ENCODE results near the gene PRPH.

The PRPH gene

GRCh38 chr12:49334681-49335080 is 39.7 kb downstream of the PRPH start:
- peak; percentile 20 for DNase-seq (ENCODE audit: low spot score)
- TF ChIP-seq, protein P1, sequence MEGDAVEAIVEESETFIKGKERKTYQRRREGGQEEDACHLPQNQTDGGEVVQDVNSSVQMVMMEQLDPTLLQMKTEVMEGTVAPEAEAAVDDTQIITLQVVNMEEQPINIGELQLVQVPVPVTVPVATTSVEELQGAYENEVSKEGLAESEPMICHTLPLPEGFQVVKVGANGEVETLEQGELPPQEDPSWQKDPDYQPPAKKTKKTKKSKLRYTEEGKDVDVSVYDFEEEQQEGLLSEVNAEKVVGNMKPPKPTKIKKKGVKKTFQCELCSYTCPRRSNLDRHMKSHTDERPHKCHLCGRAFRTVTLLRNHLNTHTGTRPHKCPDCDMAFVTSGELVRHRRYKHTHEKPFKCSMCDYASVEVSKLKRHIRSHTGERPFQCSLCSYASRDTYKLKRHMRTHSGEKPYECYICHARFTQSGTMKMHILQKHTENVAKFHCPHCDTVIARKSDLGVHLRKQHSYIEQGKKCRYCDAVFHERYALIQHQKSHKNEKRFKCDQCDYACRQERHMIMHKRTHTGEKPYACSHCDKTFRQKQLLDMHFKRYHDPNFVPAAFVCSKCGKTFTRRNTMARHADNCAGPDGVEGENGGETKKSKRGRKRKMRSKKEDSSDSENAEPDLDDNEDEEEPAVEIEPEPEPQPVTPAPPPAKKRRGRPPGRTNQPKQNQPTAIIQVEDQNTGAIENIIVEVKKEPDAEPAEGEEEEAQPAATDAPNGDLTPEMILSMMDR (IDR thresholded peaks at IDR 0.05; ENCODE audit: extremely low read depth, missing control alignments): no peak

GRCh38 chr12:49335118-49335954 is 40.4 kb downstream of the PRPH start:
- DNase-seq (ENCODE audit: low spot score): peak; percentile 34

GRCh38 chr12:49335955-49336644 is 41.2 kb downstream of the PRPH start:
- TF ChIP-seq, protein P1 (IDR thresholded peaks at IDR 0.05; ENCODE audit: extremely low read depth, missing control alignments): no peak
- DNase-seq (ENCODE audit: low spot score): peak; percentile 22

More at GRCh38 chr12:49335118-49335954, 40.4 kb downstream of the PRPH start:
- TF ChIP-seq, protein P1 (IDR thresholded peaks at IDR 0.05; ENCODE audit: extremely low read depth, missing control alignments): no peak

DNA sequence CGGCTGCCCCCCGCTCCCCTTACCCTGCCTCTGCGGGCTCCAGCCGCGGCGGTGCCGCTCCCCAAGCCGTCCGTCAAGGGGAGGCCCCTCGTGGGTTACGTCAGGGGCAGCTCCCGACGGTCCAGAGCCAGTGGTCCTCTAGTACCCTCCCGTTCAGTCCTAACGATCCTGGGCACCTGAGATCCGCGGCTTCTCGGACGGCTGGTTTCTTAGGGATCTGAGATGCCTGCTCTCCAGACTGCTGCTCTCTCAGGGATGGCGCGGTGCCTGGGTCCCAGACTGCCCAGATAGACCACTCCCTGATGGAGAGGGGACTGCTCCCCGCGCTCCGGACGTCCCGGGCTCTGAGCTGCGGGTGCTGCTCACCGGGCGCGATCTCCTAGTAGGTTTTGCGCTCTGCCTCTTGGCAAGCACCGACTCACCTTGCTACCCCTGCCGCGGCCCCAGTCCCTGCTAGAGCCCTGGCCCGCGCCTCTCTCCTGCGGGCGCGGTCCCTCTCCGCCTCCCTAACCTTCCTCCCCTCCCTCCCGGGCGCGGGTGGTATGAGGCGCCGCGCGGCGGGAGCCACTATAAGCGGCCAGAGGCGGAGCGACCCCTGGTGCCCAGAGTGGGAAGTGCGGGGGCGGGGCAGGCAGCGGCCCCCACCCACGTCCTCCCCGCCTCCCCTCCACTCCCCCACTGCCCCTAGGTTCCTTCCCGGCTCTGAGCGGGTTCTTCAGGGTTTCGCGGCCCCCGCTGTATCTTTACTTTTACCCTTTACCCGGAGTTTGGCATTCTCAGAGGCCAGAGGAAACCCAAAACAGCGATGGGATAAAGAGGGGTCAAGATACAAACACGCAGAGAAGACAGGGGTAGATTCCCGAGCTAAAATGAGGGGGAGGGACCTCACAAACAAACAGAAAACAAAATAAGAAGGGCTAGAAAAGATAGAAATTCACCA is 42.0 kb downstream of the PRPH start, which contains the start of gene C1QL4:
TSS of gene C1QL4 (minus strand) at position 544 of the 940 bp plus-strand sequence. CDS start 711 bp downstream, outside the sequence.
- DNase-seq (ENCODE audit: low spot score): peak; percentile 95
- TF ChIP-seq, protein P1 (IDR thresholded peaks at IDR 0.05; ENCODE audit: extremely low read depth, missing control alignments): peak; percentile 88

GRCh38 chr12:49338830-49339463 is 44.0 kb downstream of the PRPH start:
- TF ChIP-seq, protein P1 (IDR thresholded peaks at IDR 0.05; ENCODE audit: extremely low read depth, missing control alignments): no peak
- DNase-seq (ENCODE audit: low spot score): peak; percentile 18

GRCh38 chr12:49339464-49339861 is 44.5 kb downstream of the PRPH start:
- TF ChIP-seq, protein P1 (IDR thresholded peaks at IDR 0.05; ENCODE audit: extremely low read depth, missing control alignments): no peak
- no peak for DNase-seq (ENCODE audit: low spot score)

Data from GM20000 (cell line).